GM11168 (cell line): ENCODE results near the gene TSKU.
"Not testable (repeated sequence)": the region's sequence is repeated elsewhere in the genome, so short reads cannot be mapped to it uniquely, and the experiment has no call there.

Experiments
- in situ Hi-C: fragments of 300-500 bp; cut with MboI; formaldehyde crosslinking; loops from one replicate; pipeline ENCODE4 v1.12.0; 2022; ENCODE audit warnings: low sequenced_read_pairs; ENCODE audit not compliant: unreplicated experiment

The TSKU gene

GRCh38 chr11:76814414-76814813 is 31.3 kb downstream of the TSKU start:
- in situ Hi-C loops, result loop anchor here (25.0 kb wide), 1 partner anchor 98 kb away; no protein-coding TSS in a partner anchor

GRCh38 chr11:76815678-76816077 is 32.5 kb downstream of the TSKU start:
- in situ Hi-C loops, result loop anchor here (25.0 kb wide), 1 partner anchor 97 kb away; no protein-coding TSS in a partner anchor

- in situ Hi-C loops, result loop anchor here (25.0 kb wide), 1 partner anchor 92 kb away; no protein-coding TSS in a partner anchor
These were observed 37.0 kb downstream of the TSKU start for GRCh38 chr11:76820184-76820566.

GRCh38 chr11:76821396-76821795 is 38.2 kb downstream of the TSKU start:
- in situ Hi-C loops, result loop anchor here (25.0 kb wide), 1 partner anchor 91 kb away; no protein-coding TSS in a partner anchor

- in situ Hi-C loops, result loop anchor here (25.0 kb wide), 1 partner anchor 90 kb away; no protein-coding TSS in a partner anchor
These were observed 39.2 kb downstream of the TSKU start for GRCh38 chr11:76822406-76822805.

- in situ Hi-C loops, result loop anchor here (25.0 kb wide), 1 partner anchor 89 kb away; no protein-coding TSS in a partner anchor
These were observed 40.4 kb downstream of the TSKU start for GRCh38 chr11:76823481-76824028.

GRCh38 chr11:76824083-76824939 is 41.2 kb downstream of the TSKU start:
- in situ Hi-C loops, result loop anchor here (25.0 kb wide), 1 partner anchor 88 kb away; no protein-coding TSS in a partner anchor

DNA sequence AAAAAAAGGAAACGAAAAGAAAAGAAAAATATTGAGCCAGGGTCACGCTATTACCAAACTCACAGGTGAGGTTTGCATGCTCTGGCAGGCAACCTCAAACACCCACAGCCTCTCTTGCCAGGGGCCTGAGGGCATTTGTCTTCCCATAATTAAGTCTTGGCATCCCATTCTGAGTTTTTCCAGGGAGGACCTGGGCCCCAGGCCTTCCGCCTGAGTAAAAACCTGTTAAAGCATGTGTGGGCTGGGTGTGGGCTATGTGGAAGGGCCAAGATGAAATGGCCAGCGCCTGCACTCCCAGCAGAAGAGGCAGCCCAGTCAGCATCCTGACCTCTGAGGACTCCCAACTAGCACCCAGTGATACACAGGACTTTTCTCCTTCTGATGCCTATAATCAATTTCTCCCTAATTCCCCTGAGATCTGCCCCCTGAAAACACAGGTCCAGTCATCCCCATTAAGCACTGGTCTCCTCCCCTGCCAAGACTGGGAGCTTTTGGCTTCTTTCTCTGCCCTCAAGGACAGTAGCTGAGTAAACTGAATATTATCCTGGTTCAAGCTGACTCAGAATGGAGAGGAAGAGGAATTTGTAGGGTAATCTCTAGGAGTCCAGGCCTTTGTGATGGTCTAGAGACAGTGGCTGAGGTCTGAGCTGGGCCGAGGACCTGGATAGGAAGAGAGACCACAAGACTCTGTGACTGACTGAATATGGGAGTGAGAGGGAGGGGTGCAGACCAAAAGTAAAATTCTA is 42.0 kb downstream of the TSKU start:
- in situ Hi-C loops, result loop anchor here (25.0 kb wide), 1 partner anchor 87 kb away; no protein-coding TSS in a partner anchor

DNA sequence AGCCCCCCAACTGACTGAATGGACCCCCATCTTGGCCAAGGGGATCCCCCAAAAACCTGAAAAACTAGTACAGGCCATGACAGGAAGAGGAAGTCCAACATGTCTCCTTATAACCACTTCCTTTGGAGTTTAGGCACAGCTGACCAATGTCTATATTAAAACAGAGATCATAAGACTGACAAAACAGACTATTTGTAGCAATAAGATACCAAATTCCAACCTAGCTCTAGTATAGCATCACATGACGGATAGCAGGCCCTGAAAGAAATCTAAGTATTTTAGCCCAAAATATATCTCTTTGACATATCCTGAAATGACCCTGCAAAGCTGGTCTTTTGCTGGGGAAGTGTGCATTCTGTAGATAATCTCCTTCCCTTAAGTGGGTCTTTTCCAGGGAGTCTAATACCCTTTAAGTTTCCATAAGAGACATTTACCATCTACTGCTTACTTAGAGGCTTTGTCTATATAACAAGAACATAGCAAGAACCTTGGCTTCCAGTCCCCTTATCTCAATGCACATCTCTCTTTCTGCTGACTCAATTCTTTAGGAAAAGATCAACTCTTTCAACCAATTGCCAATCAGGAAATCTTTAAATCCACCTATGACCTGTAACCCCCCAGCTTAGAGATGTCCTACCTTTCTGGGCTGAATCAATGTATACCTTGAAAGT is 42.7 kb downstream of the TSKU start:
- in situ Hi-C loops, result no loop called here

DNA sequence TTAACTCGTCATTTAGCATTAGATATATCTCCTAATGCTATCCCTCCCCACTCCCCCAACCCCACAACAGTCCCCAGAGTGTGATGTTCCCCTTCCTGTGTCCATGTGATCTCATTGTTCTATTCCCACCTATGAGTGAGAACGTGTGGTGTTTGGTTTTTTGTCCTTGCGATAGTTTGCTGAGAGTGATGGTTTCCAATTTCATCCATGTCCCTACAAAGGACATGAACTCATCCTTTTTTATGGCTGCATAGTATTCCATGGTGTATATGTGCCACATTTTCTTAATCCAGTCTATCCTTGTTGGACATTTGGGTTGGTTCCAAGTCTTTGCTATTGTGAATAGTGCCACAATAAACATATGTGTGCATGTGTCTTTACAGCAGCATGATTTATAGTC is 43.4 kb downstream of the TSKU start:
- in situ Hi-C loops, result not testable (repeated sequence)

- in situ Hi-C loops, result not testable (repeated sequence)
These were observed 43.8 kb downstream of the TSKU start for GRCh38 chr11:76827005-76827404.

DNA sequence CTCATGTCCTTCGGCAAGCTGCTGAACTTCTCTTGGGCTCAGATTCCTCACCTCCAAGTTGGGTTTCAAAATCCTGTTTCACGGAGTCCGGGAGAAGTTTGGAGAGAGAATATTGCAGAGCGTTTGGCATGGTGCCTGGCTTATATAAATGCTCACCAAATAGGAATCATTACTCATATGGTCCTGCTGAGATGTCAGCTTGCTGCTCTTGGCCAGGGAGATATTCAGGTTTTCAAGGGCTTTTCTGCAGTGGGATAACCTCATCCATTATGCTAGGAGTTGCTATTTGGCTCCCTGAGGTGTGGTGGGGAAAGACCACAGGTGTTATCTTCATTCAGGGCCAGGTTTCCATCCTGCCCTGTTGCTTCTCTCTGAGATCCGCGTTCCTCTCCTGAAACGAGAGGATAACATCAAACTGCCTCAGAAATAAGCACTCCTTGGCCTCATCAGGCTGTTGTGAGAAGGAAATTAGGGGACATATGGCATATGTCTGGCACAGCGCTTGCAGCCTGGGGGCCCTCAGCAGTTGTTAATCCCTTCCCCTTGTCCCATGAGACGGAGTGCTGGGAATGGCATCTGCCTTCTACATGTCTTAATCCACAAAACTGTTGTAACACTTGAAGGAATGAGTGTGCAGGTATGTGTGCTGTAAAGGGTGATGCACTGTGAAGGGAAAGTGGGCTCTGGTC is 47.6 kb downstream of the TSKU start:
- in situ Hi-C loops, result no loop called here

DNA sequence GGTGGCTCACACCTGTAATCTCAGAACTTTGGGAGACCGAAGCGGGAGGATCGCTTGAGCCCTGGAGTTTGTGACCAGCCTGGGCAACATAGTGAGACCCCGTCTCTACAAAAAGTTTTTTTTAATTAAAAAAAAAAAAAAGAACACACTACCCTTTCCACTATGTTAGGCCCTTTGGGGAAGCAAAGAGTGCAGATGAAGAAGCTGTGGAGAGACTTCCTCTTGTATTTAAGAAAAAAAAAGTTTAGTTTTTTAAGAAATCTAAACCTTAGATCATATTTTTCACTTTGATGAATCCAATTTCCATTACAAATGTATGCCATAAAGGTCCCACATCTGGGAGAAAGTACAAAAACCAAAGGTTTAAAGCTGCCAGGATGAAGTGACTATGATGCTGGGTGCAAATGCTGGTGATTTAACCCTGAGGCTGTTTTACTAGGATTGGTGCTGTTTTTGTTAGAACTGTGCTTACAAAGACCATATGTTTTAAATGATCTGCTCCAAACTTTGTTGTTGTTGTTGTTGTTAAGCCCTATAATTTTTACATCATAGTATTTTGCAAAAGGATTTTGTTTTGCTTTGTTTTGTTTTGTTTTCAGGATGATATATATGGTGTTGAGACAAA is 48.6 kb downstream of the TSKU start:
- in situ Hi-C loops, result no loop called here

- in situ Hi-C loops, result no loop called here
These were observed 49.2 kb downstream of the TSKU start for GRCh38 chr11:76832361-76832760.

GRCh38 chr11:76834151-76834550 is 51.0 kb downstream of the TSKU start:
- in situ Hi-C loops, result no loop called here

DNA sequence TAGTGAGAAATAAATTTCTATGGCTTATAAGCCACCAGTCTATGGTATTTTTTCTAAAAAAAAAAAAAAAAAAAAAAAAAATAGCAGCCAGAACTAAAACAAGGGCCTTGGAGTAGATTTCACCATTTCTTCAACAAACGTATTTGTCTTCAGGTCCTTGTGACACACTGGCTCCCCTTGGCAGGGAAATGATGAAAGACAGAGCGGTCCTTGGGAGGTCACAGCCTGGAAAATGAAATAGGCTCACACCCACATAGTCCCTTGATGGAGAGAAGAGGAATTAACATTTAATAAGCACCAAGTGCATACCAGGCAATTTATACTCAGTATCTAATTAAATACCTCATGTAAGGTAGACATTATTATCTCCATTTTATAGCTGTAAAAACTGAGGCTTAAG is 51.9 kb downstream of the TSKU start:
- in situ Hi-C loops, result no loop called here

- in situ Hi-C loops, result no loop called here
These were observed 52.9 kb downstream of the TSKU start for GRCh38 chr11:76835928-76836612.

GRCh38 chr11:76836613-76837291 is 53.6 kb downstream of the TSKU start:
- in situ Hi-C loops, result no loop called here
